Dermis blood vessel endothelial cell (primary cell): ENCODE data around the gene DLG1. TPM values are rescaled to one million over a fixed set of nuclear protein-coding genes. Genes with fewer than 3 reads are reported as not detected.

Experiments used
- DNase-seq: peaks from one replicate; pipeline ENCODE4 v3.0.0; 2010
- total RNA-seq: library from RNA; depleted of rRNA; stranded (reverse); fragments of >200 nt; gene quantifications from 2 replicates; pipeline ENCODE4 v1.2.3, GENCODE V29; 2014

DLG1 gene
- total RNA-seq, 1 donor from 2014 or later = 82.2 TPM

- DNase-seq = peak; percentile 47
Observed at GRCh38 chr3:197317250-197317963, 19.0 kb upstream of the DLG1 start.

DNA sequence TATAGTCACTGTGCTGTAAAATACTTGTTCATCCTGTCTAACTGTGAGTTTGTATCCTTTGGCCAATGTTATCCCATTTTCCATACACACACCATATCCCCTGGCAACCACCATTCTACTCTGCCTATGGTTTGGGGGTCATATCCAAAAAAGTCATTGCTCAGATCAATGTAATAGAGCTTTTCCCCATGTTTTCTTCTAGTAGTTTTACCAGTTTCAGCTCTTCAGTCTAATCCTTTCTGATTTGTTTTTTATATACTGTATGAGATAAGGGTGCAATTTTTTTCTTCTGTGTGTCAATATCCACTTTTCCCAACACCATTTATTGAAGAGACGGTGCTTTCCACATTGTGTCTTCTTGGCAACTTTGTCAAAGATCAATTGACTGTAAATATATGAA is 14.0 kb upstream of the DLG1 start:
- no peak for DNase-seq

DNA sequence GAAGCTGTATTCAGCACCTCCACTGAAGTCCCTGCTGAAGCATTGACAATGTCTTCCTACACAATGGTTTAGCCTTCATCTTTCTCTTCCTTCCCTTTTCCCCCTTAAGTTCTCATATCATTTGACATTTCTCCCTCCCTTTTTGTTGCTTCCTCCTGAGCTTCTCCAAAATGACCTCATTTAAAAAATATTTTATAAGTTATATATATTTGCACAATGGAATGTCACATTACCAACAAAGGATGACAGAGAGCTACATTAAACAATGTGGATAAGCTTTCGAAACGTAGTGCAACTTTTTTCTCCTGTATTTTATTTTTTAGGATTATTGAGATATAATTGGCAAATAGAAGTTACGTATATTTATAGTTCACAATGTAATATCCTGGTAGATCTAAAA is 13.2 kb upstream of the DLG1 start:
- no peak for DNase-seq

GRCh38 chr3:197309528-197310361 is 11.3 kb upstream of the DLG1 start:
- DNase-seq = peak; percentile 68

GRCh38 chr3:197308591-197308990 is 10.2 kb upstream of the DLG1 start:
- no peak for DNase-seq

GRCh38 chr3:197306374-197307086 is 8.1 kb upstream of the DLG1 start:
- peak; percentile 14 for DNase-seq

DNA sequence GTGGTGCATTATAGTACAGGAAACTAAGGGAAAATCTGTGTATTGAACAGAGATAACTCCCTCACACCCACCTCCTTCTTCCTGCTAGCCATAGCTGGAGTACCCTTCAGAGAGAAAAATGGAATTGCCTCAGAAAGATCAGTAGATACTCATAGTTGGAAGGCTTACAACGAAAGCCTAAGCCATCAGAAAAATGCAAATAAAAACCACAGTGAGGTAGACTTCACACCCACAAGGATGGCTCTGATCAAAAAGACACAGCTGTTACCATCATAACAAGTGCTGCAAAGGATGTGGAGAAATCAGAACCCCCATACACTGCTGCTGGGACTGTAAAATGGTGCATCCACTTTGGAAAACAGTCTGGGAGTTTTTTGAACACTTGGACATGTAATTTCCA is 7.4 kb upstream of the DLG1 start:
- no peak for DNase-seq

DNA sequence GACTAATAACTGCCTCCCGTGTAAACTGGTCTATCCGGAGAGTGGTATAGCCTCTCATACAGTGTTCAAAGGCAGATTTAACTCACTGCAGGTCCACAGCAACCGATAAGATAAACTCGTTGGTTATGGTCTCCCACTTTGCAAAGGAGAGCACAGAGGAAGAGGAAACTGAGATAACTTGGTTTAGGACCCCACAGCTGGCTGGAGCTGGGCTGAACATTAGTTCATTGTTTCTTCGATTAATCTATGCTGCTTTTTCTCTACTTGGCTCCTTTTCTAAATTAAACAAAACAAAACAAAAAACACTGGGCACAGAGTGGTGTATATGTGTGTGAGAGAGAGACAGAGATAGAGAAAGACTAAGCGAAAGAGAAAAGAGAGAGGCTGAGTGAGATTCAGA is 5.0 kb upstream of the DLG1 start:
- DNase-seq = no peak

GRCh38 chr3:197302696-197303341 is 4.4 kb upstream of the DLG1 start:
- DNase-seq = peak; percentile 53

DNA sequence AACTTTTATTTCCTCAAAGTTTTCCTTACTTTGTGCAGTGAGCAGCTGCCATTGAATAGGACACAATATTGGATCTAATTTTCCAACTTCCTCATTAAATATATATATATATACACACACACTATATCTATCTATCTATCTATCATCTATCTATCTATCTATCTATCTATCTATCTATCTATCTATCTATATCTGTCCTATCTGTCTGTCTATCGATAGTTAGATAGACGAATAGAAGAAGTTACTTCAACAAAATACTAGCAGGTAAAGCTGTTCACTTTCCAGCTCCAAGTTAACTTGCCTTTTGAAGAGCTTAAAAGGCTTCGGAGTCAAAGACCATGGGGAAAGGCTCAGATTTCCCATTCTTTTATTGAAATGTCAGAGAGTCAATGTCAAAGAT is 3.6 kb upstream of the DLG1 start:
- DNase-seq = no peak

- no peak for DNase-seq
Observed at GRCh38 chr3:197300361-197300760, 1.9 kb upstream of the DLG1 start.

- peak; percentile 29 for DNase-seq
Observed at GRCh38 chr3:197298945-197299854, 788 bp upstream of the DLG1 start.

GRCh38 chr3:197297476-197298340 is 704 bp downstream of the DLG1 start:
- peak; percentile 92 for DNase-seq

- no peak for DNase-seq
Observed at GRCh38 chr3:197297002-197297401, 1.4 kb downstream of the DLG1 start.

DNA sequence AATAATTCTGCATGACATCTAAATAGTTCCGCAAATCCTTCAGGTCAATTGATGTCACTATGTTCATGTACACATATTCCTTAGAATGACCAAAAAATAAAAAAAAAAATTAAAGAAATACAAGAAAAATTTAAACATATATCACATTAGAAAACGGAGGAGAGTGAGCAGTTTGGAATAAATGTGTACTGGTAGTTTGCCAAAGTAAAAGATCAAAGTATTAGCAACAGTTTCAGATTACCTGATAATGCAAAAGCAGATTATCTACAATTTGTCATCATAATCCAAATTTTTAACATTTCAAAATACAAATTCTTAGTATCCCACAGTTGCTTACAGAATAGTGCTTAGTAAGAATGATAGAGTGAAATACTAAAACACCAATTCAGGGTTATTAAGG is 1.9 kb downstream of the DLG1 start:
- no peak for DNase-seq

GRCh38 chr3:197295871-197296270 is 2.5 kb downstream of the DLG1 start:
- no peak for DNase-seq

DNA sequence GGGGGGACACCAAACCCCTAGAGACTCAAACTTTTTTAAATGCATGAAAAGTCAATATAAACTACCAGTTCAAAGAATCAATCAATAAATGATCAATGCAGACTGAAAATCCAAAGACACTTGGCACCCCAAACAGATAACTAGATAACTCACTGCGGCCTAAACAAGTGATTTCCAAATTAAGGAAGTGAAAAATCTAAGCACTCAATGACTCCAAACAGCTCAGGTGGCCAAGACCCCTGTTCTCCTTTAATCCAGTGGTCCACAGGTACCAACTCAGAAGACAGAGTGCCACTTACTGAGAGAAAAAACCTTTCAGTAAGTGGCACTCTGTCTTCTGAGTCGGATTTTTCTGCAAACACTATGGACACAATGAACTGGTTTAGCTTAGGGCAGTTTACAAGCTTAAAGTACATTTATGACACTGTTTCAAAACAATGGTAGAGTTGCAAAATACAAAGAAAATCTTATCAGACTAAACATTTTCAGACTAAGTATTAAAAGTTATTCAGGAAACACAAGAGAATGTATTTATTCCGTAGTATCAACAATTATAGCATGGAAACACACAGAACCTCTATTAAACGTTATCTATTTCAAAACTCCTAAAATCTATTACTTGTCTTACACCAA is 4.7 kb downstream of the DLG1 start:
- no peak for DNase-seq

GRCh38 chr3:197292648-197293047 is 5.8 kb downstream of the DLG1 start:
- DNase-seq = no peak

- DNase-seq = no peak
Observed at GRCh38 chr3:197292083-197292646, 6.2 kb downstream of the DLG1 start.

DNA sequence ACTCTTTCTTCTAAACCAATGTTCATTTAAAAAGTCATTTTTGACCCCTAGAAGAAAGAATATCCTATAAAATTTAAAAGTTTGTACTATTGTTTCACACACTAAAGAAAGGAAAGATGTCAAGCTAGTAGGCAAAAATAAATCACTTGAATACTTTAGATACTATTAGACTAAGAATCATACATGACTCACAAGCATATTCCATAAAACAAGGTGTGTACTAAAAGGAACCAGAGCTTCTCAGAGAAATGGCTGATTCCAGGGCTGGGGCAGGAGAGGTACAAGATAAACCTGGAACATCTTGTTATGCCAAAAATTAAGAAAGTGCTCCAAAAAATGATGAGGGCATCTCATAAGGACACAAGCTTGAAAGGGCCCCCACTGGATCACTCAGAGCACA is 8.7 kb downstream of the DLG1 start:
- DNase-seq = no peak
